Gastroesophageal sphincter (tissue), 4 donors: ENCODE measurements around the gene AGBL4. TPM values are rescaled to one million over a fixed set of nuclear protein-coding genes. Genes with fewer than 3 reads are reported as not detected.
"Not testable (repeated sequence)": the region's sequence is repeated elsewhere in the genome, so short reads cannot be mapped to it uniquely, and the experiment has no call there.

Experiments used
- ATAC-seq: fragments of 150-250 bp; one replicate; pipeline ENCODE4 v1.9.1; 2016; ENCODE audit warnings: mild to moderate bottlenecking, moderate library complexity
- H3K27ac ChIP-seq, 4 donors: fragments of 200-600 bp; sonication (generic) in 3 of 4; 1 replicate in 3 of 4; 2 replicates in 1 of 4; pipeline ENCODE4 v1.5.1; 2016 to 2019
- H3K27me3 ChIP-seq: fragments of 200-600 bp; sonication (generic); one replicate; pipeline ENCODE4 v1.5.1; 2019
- H3K36me3 ChIP-seq, 2 donors: fragments of 200-600 bp; sonication (generic); one replicate each; pipeline ENCODE4 v1.5.1; 2019; ENCODE audit warnings: control low read depth in 1 of 2
- H3K4me1 ChIP-seq, 3 donors: fragments of 200-600 bp; sonication (generic); 1 replicate in 2 of 3; 2 replicates in 1 of 3; pipeline ENCODE4 v1.5.1; 2016 to 2019; ENCODE audit warnings: control low read depth in 2 of 3
- H3K4me3 ChIP-seq, 2 donors: fragments of 200-600 bp; sonication (generic); one replicate each; pipeline ENCODE4 v1.5.1; 2019; ENCODE audit warnings: mild to moderate bottlenecking in 1 of 2, moderate library complexity in 1 of 2
- H3K9me3 ChIP-seq, 3 donors: fragments of 200-600 bp; sonication (generic); one replicate each; pipeline ENCODE4 v1.5.1; 2017 to 2019; ENCODE audit warnings: control low read depth in 2 of 3
- CTCF ChIP-seq, 4 experiments: fragments of 200-600 bp in 2 of 4; fragments of 450-650 bp in 2 of 4; sonication (generic) in 1 of 4; IDR thresholded peaks; one replicate each; pipeline ENCODE4 v1.5.1; 2017 to 2019; ENCODE audit warnings: antibody characterized with exemption in 4 of 4, mild to moderate bottlenecking in 2 of 4, moderate library complexity in 2 of 4
- EP300 ChIP-seq: sonication (generic); formaldehyde crosslinking; IDR thresholded peaks from one replicate; pipeline ENCODE4 v1.6.1; 2017; ENCODE audit warnings: antibody characterized with exemption, mild to moderate bottlenecking
- POLR2A ChIP-seq, 2 donors: fragments of 450-650 bp; IDR thresholded peaks; one replicate each; pipeline ENCODE4 v1.6.1; 2017; ENCODE audit warnings: antibody characterized with exemption in 2 of 2, mild to moderate bottlenecking in 2 of 2, moderate library complexity in 1 of 2
- POLR2AphosphoS5 ChIP-seq: sonication (generic); formaldehyde crosslinking; IDR thresholded peaks from one replicate; pipeline ENCODE4 v1.6.1; 2017; ENCODE audit warnings: antibody characterized with exemption
- WGBS, 2 donors: methylation state at CpG; one replicate each; pipeline ENCODE4 v1.1.5; 2018; ENCODE audit warnings: low coverage in 1 of 2; 5-methylcytosine and 5-hydroxymethylcytosine counted together
- total RNA-seq, 4 donors: library from RNA; depleted of rRNA; stranded (reverse); fragments of >200 nt; gene quantifications; one replicate each; pipeline ENCODE4 v1.1.0, GENCODE V29; 2016

Gene AGBL4
- total RNA-seq, 4 donors from 2014 or later = 1.6 TPM; not detected in 3

- Histone ChIP-seq H3K27me3 (no peaks in the 10 kb centered on the region), H3K4me1 (no peaks in the 10 kb centered on the region), H3K36me3 (no peaks in the 10 kb centered on the region), H3K9me3 (peaks cover 0 to 16% (median 0%) of the 10 kb centered on the region in 3 donors), H3K4me3 (no peak overlapping the region), H3K27ac (no peak overlapping the region)
- 40 to 45% methylated on average over 1 to 2 of the region's 3 CpGs for WGBS, 2 donors
- no peak for TF ChIP-seq CTCF (IDR thresholded peaks at IDR 0.05)
- no peak for TF ChIP-seq EP300
- no peak for TF ChIP-seq POLR2A (IDR thresholded peaks at IDR 0.05)
- TF ChIP-seq POLR2AphosphoS5 = no peak
- no peak for ATAC-seq
These were observed 258.7 kb downstream of the AGBL4 start for GRCh38 chr1:49765034-49765433.

- WGBS, 2 donors = no CpG with 5 or more reads among the region's 9 CpGs
- ATAC-seq = not testable (repeated sequence)
These were observed 285.6 kb downstream of the AGBL4 start for GRCh38 chr1:49738118-49738517.

GRCh38 chr1:49728377-49728776 is 295.4 kb downstream of the AGBL4 start:
- H3K4me3 ChIP-seq = no peak overlapping the region
- no peaks in the 10 kb centered on the region for H3K36me3 ChIP-seq
- TF ChIP-seq EP300 (no peak), POLR2AphosphoS5 (no peak), CTCF (IDR thresholded peaks at IDR 0.05) (no peak)
- H3K27ac ChIP-seq = no peak overlapping the region
- WGBS, 2 donors = 0 to 44% methylated on average over 1 of the region's 1 CpG
- no peaks in the 10 kb centered on the region for H3K27me3 ChIP-seq
- no peak for ATAC-seq
- H3K9me3 ChIP-seq = peaks cover 0 to 12% (median 0%) of the 10 kb centered on the region in 3 donors
- H3K4me1 ChIP-seq = no peaks in the 10 kb centered on the region

More at GRCh38 chr1:49738118-49738517, 285.6 kb downstream of the AGBL4 start:
- H3K4me1 ChIP-seq, H3K27ac ChIP-seq, H3K27me3 ChIP-seq, H3K36me3 ChIP-seq, H3K4me3 ChIP-seq: not testable (repeated sequence)
- H3K9me3 ChIP-seq = peaks cover 0 to 30% (median 0%) of the 10 kb centered on the region in 3 donors

- H3K9me3 ChIP-seq = peaks cover 0 to 4% (median 0%) of the 10 kb centered on the region in 3 donors
- H3K4me3 ChIP-seq = no peak overlapping the region
- no peak overlapping the region for H3K27ac ChIP-seq
- H3K27me3 ChIP-seq = no peaks in the 10 kb centered on the region
- ATAC-seq = no peak
- WGBS, 2 donors = 78 to 91% methylated on average over 1 of the region's 1 CpG
- H3K36me3 ChIP-seq = no peaks in the 10 kb centered on the region
- no peaks in the 10 kb centered on the region for H3K4me1 ChIP-seq
- TF ChIP-seq EP300 (no peak), POLR2A (IDR thresholded peaks at IDR 0.05) (no peak), POLR2AphosphoS5 (no peak), CTCF (IDR thresholded peaks at IDR 0.05) (no peak)
These were observed 300.1 kb downstream of the AGBL4 start for GRCh38 chr1:49723662-49724061.

- Histone ChIP-seq H3K36me3 (no peaks in the 10 kb centered on the region), H3K27me3 (no peaks in the 10 kb centered on the region), H3K9me3 (peaks cover 0 to 10% (median 0%) of the 10 kb centered on the region in 3 donors), H3K27ac (no peak overlapping the region), H3K4me1 (no peaks in the 10 kb centered on the region), H3K4me3 (no peak overlapping the region)
- TF ChIP-seq POLR2A (IDR thresholded peaks at IDR 0.05) = no peak
- no peak for TF ChIP-seq EP300
- TF ChIP-seq CTCF (IDR thresholded peaks at IDR 0.05) = no peak
- no peak for TF ChIP-seq POLR2AphosphoS5
- no peak for ATAC-seq
- 57 to 81% methylated on average over 4 of the region's 4 CpGs for WGBS, 2 donors
These were observed 329.4 kb downstream of the AGBL4 start for GRCh38 chr1:49694251-49694827.
